Hepatocyte (in vitro differentiated cells): ENCODE measurements around the gene KIF5B. TPM values are rescaled to one million over a fixed set of nuclear protein-coding genes. Genes with fewer than 3 reads are reported as not detected.
"Not testable (repeated sequence)": the region's sequence is repeated elsewhere in the genome, so short reads cannot be mapped to it uniquely, and the experiment has no call there.

Experiments used
- DNase-seq: peaks from one replicate; pipeline ENCODE4 v3.0.0-alpha.2; 2016; ENCODE audit warnings: low spot score
- H2AFZ ChIP-seq: fragments of 200-600 bp; sonication (generic); 2 replicates; pipeline ENCODE4 v1.6.0; 2016; ENCODE audit warnings: antibody characterized with exemption, mild to moderate bottlenecking
- H3K27ac ChIP-seq: fragments of 200-600 bp; sonication (generic); 2 replicates; pipeline ENCODE4 v1.5.1; 2016; ENCODE audit warnings: mild to moderate bottlenecking
- H3K27me3 ChIP-seq: fragments of 200-600 bp; sonication (generic); 2 replicates; pipeline ENCODE4 v1.6.1; 2016
- H3K36me3 ChIP-seq: fragments of 200-600 bp; sonication (generic); replicated peaks from 2 replicates; pipeline ENCODE4 v1.5.1; 2016; ENCODE audit warnings: low read depth; ENCODE audit not compliant: insufficient read depth
- H3K4me1 ChIP-seq: fragments of 200-600 bp; sonication (generic); 2 replicates; pipeline ENCODE4 v1.5.1; 2016; ENCODE audit warnings: mild to moderate bottlenecking, moderate library complexity; ENCODE audit not compliant: insufficient read depth
- H3K4me2 ChIP-seq: fragments of 200-600 bp; sonication (generic); 2 replicates; pipeline ENCODE4 v1.6.0; 2016
- H3K4me3 ChIP-seq: fragments of 200-600 bp; sonication (generic); 2 replicates; pipeline ENCODE4 v1.5.1; 2016; ENCODE audit warnings: mild to moderate bottlenecking
- H3K79me2 ChIP-seq: fragments of 200-600 bp; sonication (generic); 2 replicates; pipeline ENCODE4 v1.6.0; 2017; ENCODE audit warnings: mild to moderate bottlenecking
- H3K9me2 ChIP-seq: fragments of 200-600 bp; sonication (generic); replicated peaks from 2 replicates; pipeline ENCODE4 v1.6.0; 2017; ENCODE audit warnings: mild to moderate bottlenecking; ENCODE audit not compliant: insufficient read depth
- H3K9me3 ChIP-seq: fragments of 200-600 bp; sonication (generic); 2 replicates; pipeline ENCODE4 v1.5.1; 2016; ENCODE audit warnings: low read depth, mild to moderate bottlenecking
- H4K20me1 ChIP-seq: fragments of 200-600 bp; sonication (generic); 2 replicates; pipeline ENCODE4 v1.6.0; 2016; ENCODE audit warnings: mild to moderate bottlenecking; ENCODE audit not compliant: insufficient read depth, poor library complexity, severe bottlenecking
- CTCF ChIP-seq: fragments of 200-600 bp; sonication (generic); IDR thresholded peaks from 2 replicates; pipeline ENCODE4 v1.5.1; 2016; ENCODE audit warnings: antibody characterized with exemption, mild to moderate bottlenecking; ENCODE audit not compliant: poor library complexity
- EZH2 ChIP-seq: fragments of 200-600 bp; sonication (generic); IDR thresholded peaks from 2 replicates; pipeline ENCODE4 v1.6.1; 2016; ENCODE audit warnings: antibody characterized with exemption, mild to moderate bottlenecking, borderline replicate concordance
- EZH2phosphoT487 ChIP-seq: fragments of 200-600 bp; sonication (generic); IDR thresholded peaks from one replicate; pipeline ENCODE4 v1.6.1; 2018; ENCODE audit warnings: antibody characterized with exemption, mild to moderate bottlenecking, low read depth, moderate library complexity; ENCODE audit not compliant: unreplicated experiment, severe bottlenecking
- WGBS: methylation state at CpG from one replicate; pipeline ENCODE4 v1.1.6; 2016; ENCODE audit warnings: low lambda C conversion rate; ENCODE audit errors: missing lambda C conversion rate; 5-methylcytosine and 5-hydroxymethylcytosine counted together
- polyA plus RNA-seq: library from polyadenylated mRNA; unstranded; fragments of >200 nt; fragmentation: Nextera tagmentation; extraction: Ambion mirVana; gene quantifications from 2 replicates; pipeline ENCODE4 v1.2.1, GENCODE V29; 2016
- total RNA-seq: library from RNA; depleted of rRNA; stranded (reverse); fragments of >200 nt; gene quantifications from 2 replicates; pipeline ENCODE4 v1.2.3, GENCODE V29; 2014

Gene KIF5B
- total and polyA plus RNA-seq, 2 experiments from 2014 or later = 51.6 to 141 TPM

GRCh38 chr10:32072025-32072800 is 16.0 kb upstream of the KIF5B start:
- H3K27ac ChIP-seq = no peak overlapping the region
- peak overlapping the region; percentile 39 for H2AFZ ChIP-seq
- H3K27me3 ChIP-seq = no peaks in the 10 kb centered on the region
- no peaks in the 10 kb centered on the region for H3K4me1 ChIP-seq
- no peak overlapping the region for H3K4me3 ChIP-seq
- H3K9me3 ChIP-seq = no peaks in the 10 kb centered on the region
- no peaks in the 10 kb centered on the region for H3K9me2 ChIP-seq
- TF ChIP-seq CTCF = no peak
- TF ChIP-seq EZH2phosphoT487 = no peak
- no peak for TF ChIP-seq EZH2
- no peaks in the 10 kb centered on the region for H3K79me2 ChIP-seq
- H3K4me2 ChIP-seq = no peak overlapping the region
- DNase-seq = no peak
- H3K36me3 ChIP-seq = no peaks in the 10 kb centered on the region
- no peaks in the 10 kb centered on the region for H4K20me1 ChIP-seq
- WGBS = 74% methylated on average over 7 of the region's 7 CpGs

GRCh38 chr10:32070645-32071044 is 14.4 kb upstream of the KIF5B start:
- Histone ChIP-seq H3K4me1 (no peaks in the 10 kb centered on the region), H2AFZ (no peak overlapping the region), H4K20me1 (no peaks in the 10 kb centered on the region), H3K79me2 (no peaks in the 10 kb centered on the region), H3K9me2 (no peaks in the 10 kb centered on the region), H3K36me3 (no peaks in the 10 kb centered on the region), H3K27me3 (no peaks in the 10 kb centered on the region), H3K4me3 (no peak overlapping the region), H3K4me2 (no peak overlapping the region), H3K9me3 (no peaks in the 10 kb centered on the region), H3K27ac (no peak overlapping the region)
- DNase-seq = no peak
- WGBS = 49% methylated on average over 2 of the region's 2 CpGs
- TF ChIP-seq EZH2phosphoT487 (no peak), EZH2 (no peak), CTCF (no peak)

GRCh38 chr10:32068569-32068968 is 12.3 kb upstream of the KIF5B start:
- TF ChIP-seq CTCF (no peak), EZH2 (no peak), EZH2phosphoT487 (no peak)
- H3K9me3 ChIP-seq = peaks cover 4% of the 10 kb centered on the region
- H3K27me3 ChIP-seq = no peaks in the 10 kb centered on the region
- 84% methylated on average over 12 of the region's 12 CpGs for WGBS
- no peaks in the 10 kb centered on the region for H3K36me3 ChIP-seq
- no peaks in the 10 kb centered on the region for H3K79me2 ChIP-seq
- DNase-seq = no peak
- no peaks in the 10 kb centered on the region for H3K9me2 ChIP-seq
- H3K4me3 ChIP-seq = no peak overlapping the region
- H4K20me1 ChIP-seq = no peaks in the 10 kb centered on the region
- H3K4me2 ChIP-seq = no peak overlapping the region
- H2AFZ ChIP-seq = no peak overlapping the region
- H3K27ac ChIP-seq = no peak overlapping the region
- H3K4me1 ChIP-seq = no peaks in the 10 kb centered on the region

GRCh38 chr10:32067931-32068330 is 11.7 kb upstream of the KIF5B start:
- H3K4me3 ChIP-seq, H4K20me1 ChIP-seq, H3K4me1 ChIP-seq, DNase-seq, H2AFZ ChIP-seq, H3K9me3 ChIP-seq, H3K27me3 ChIP-seq, H3K27ac ChIP-seq, H3K9me2 ChIP-seq, H3K36me3 ChIP-seq, H3K79me2 ChIP-seq, H3K4me2 ChIP-seq: not testable (repeated sequence)
- WGBS = 90% methylated on average over 5 of the region's 5 CpGs
